Measurements from ENCODE around the gene GATM.

GATM gene

DNA sequence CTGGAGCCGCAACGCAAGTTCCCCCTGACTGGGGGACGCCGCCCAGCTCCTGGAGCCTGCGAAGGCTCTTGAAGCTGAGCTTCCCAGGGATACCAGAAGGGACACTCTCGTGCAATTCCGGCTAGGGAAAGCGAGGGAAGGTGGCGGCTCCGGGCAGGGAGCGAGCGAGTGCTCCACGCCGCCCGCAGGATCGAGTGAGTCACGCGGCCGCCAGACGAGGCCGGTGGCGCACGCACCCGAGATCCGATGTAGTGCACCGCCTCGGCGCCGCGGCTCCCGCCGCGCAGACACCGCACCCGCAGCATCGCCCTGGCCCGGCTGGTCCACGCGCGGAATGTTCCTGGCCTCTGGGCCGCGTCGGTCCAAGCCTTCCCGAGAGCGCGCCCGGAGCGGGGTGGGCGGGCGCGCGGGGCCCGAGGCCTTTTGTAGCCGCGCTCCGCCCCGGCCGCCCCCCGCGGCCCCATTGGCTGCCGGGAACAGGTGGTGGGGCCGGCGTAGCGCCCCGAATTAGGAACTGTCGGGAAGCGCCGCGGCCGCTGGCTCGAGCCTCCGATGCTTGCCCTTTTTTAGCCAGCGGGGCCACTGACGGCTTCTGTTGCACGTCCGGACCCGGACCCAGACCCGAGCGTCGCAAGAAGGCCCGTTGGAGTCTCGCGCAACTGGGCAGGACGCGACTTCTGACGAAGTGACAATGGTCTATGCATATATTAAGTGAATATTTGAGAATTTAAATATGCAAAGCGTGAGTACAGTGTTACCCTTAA, at the start of gene GATM:
GATM (minus strand) TSS at position 396 of the 764 bp plus-strand sequence; CDS start at position 305, 91 bp downstream.
- no peaks in the 10 kb centered on the region for H4K20me1 ChIP-seq (ENCODE audit: insufficient read depth, low read length, poor library complexity, severe bottlenecking)
- H3K79me2 ChIP-seq (ENCODE audit: insufficient read depth, low read length): no peaks in the 10 kb centered on the region
- H3K9me3 ChIP-seq (ENCODE audit: insufficient read depth, low read depth, low read length): no peaks in the 10 kb centered on the region
- H3K4me3 ChIP-seq (ENCODE audit: low read length, poor library complexity, severe bottlenecking): no peak within 1 kb of the TSS
- no peaks in the 10 kb centered on the region for H3F3A ChIP-seq (ENCODE audit: low read depth)
- H3K9ac ChIP-seq (ENCODE audit: low read depth, low read length, poor library complexity, severe bottlenecking): no peak within 1 kb of the TSS
- H2AFZ ChIP-seq (ENCODE audit: low read length): no peak within 1 kb of the TSS
- TF ChIP-seq CTCF (conservative IDR thresholded peaks at IDR 0.05; ENCODE audit: low read length): no peak
- TF ChIP-seq EZH2phosphoT487 (IDR thresholded peaks at IDR 0.05; ENCODE audit: borderline replicate concordance): no peak
- H3K27me3 ChIP-seq (ENCODE audit: insufficient read depth, low read length, poor library complexity, severe bottlenecking): no peaks in the 10 kb centered on the region
- no peaks in the 10 kb centered on the region for H3K4me1 ChIP-seq (ENCODE audit: insufficient read depth, low read length, poor library complexity, severe bottlenecking)
- H3K9me2 ChIP-seq (replicated peaks; ENCODE audit: low read depth, low read length): no peaks in the 10 kb centered on the region
- no peak within 1 kb of the TSS for H3K4me2 ChIP-seq (ENCODE audit: low read depth, low read length, poor library complexity, severe bottlenecking)
- H3K36me3 ChIP-seq (ENCODE audit: insufficient read depth, low read length): no peaks in the 10 kb centered on the region

DNA sequence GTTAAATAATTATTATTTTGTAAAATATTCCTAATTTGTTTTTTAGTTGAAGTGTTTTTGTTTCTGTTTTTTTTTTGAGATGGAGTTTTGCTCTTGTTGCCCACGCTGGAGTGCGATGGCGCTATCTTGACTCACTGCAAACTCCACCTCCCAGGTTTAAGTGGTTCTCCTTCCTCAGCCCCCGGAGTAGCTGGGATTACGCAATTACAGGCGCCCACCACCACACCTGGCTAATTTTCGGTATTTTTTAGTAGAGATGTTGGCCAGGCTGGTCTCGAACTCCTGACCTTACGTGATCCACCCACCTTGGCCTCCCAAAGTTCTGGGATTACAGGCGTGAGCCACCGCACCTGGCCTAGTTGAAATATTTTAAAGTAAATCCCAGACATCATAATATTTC, 48.7 kb upstream of the GATM start:
- no peak overlapping the region for H3K4me3 ChIP-seq (ENCODE audit: low read length, poor library complexity, severe bottlenecking)
- H3K79me2 ChIP-seq (ENCODE audit: insufficient read depth, low read length): no peaks in the 10 kb centered on the region
- H3K9me3 ChIP-seq (ENCODE audit: insufficient read depth, low read depth, low read length): no peaks in the 10 kb centered on the region
- no peaks in the 10 kb centered on the region for H4K20me1 ChIP-seq (ENCODE audit: insufficient read depth, low read length, poor library complexity, severe bottlenecking)
- no peak for TF ChIP-seq CTCF (conservative IDR thresholded peaks at IDR 0.05; ENCODE audit: low read length)
- TF ChIP-seq EZH2phosphoT487 (IDR thresholded peaks at IDR 0.05; ENCODE audit: borderline replicate concordance): no peak
- no peaks in the 10 kb centered on the region for H3F3A ChIP-seq (ENCODE audit: low read depth)
- no peaks in the 10 kb centered on the region for H3K27me3 ChIP-seq (ENCODE audit: insufficient read depth, low read length, poor library complexity, severe bottlenecking)
- H3K36me3 ChIP-seq (ENCODE audit: insufficient read depth, low read length): peaks cover 7% of the 10 kb centered on the region; the same call in 1 of the 2 replicates
- no peaks in the 10 kb centered on the region for H3K4me1 ChIP-seq (ENCODE audit: insufficient read depth, low read length, poor library complexity, severe bottlenecking)
- no peak overlapping the region for H3K9ac ChIP-seq (ENCODE audit: low read depth, low read length, poor library complexity, severe bottlenecking)
- H3K4me2 ChIP-seq (ENCODE audit: low read depth, low read length, poor library complexity, severe bottlenecking): no peak overlapping the region
- H2AFZ ChIP-seq (ENCODE audit: low read length): no peak overlapping the region
- H3K9me2 ChIP-seq (replicated peaks; ENCODE audit: low read depth, low read length): no peaks in the 10 kb centered on the region

DNA sequence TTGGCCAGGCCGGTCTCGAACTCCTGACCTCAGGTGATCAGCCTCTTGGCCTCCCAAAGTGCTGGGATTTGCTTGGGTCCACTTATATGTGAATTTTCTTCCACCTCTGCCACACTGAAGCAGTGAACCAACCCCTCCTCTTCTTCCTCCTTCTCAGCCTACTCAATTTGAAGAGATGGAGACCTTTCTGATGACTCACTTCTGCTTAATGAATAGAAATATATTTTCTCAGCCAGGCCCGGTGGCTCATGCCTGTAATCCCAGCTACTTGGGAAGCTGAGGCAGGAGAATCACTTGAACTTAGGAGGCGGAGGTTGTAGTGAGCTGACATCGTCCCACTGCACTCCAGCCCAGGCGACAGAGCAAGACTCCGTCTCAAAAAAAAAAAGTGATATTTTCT, 46.8 kb upstream of the GATM start:
- TF ChIP-seq CTCF (conservative IDR thresholded peaks at IDR 0.05; ENCODE audit: low read length) (no peak), EZH2phosphoT487 (IDR thresholded peaks at IDR 0.05; ENCODE audit: borderline replicate concordance) (no peak)
- H3K9me2 ChIP-seq (replicated peaks; ENCODE audit: low read depth, low read length): no peaks in the 10 kb centered on the region

More for the DNA sequence above, 46.8 kb upstream of the GATM start:
- Histone ChIP-seq H3F3A (ENCODE audit: low read depth) (no peaks in the 10 kb centered on the region), H3K9me3 (ENCODE audit: insufficient read depth, low read depth, low read length) (no peaks in the 10 kb centered on the region), H3K9ac (ENCODE audit: low read depth, low read length, poor library complexity, severe bottlenecking) (no peak overlapping the region), H3K36me3 (ENCODE audit: insufficient read depth, low read length) (peaks cover 22% of the 10 kb centered on the region; the same call in 1 of the 2 replicates), H3K4me3 (ENCODE audit: low read length, poor library complexity, severe bottlenecking) (no peak overlapping the region), H3K4me1 (ENCODE audit: insufficient read depth, low read length, poor library complexity, severe bottlenecking) (no peaks in the 10 kb centered on the region), H2AFZ (ENCODE audit: low read length) (no peak overlapping the region), H3K4me2 (ENCODE audit: low read depth, low read length, poor library complexity, severe bottlenecking) (no peak overlapping the region), H3K79me2 (ENCODE audit: insufficient read depth, low read length) (no peaks in the 10 kb centered on the region), H4K20me1 (ENCODE audit: insufficient read depth, low read length, poor library complexity, severe bottlenecking) (no peaks in the 10 kb centered on the region), H3K27me3 (ENCODE audit: insufficient read depth, low read length, poor library complexity, severe bottlenecking) (no peaks in the 10 kb centered on the region)

Data from Loucy (cell line).